H9 (cell line): ENCODE measurements around the gene TAGLN2. TPM values are rescaled to one million over a fixed set of nuclear protein-coding genes. Genes with fewer than 3 reads are reported as not detected.

Experiments used
- DNase-seq: peaks from one replicate; pipeline ENCODE4 v3.0.0-alpha.2; 2017
- H2AFZ ChIP-seq: one replicate; pipeline ENCODE4 v1.6.1; 2013; ENCODE audit warnings: mild to moderate bottlenecking, low read length, control low read depth, moderate library complexity
- H2AK5ac ChIP-seq: 2 replicates; pipeline ENCODE4 v1.6.1; 2013; ENCODE audit warnings: low read length, control low read depth, mixed read lengths; ENCODE audit not compliant: insufficient read length
- H2BK120ac ChIP-seq: one replicate; pipeline ENCODE4 v1.6.1; 2013; ENCODE audit warnings: low read depth, mild to moderate bottlenecking, low read length, control low read depth, inconsistent platforms; ENCODE audit not compliant: poor library complexity, severe bottlenecking
- H2BK12ac ChIP-seq: 2 replicates; pipeline ENCODE4 v1.6.1; 2013; ENCODE audit warnings: low read length, control low read depth, mixed read lengths, low read depth; ENCODE audit not compliant: insufficient read length
- H2BK15ac ChIP-seq: 2 replicates; pipeline ENCODE4 v1.6.1; 2013; ENCODE audit warnings: low read depth, low read length, control low read depth
- H2BK20ac ChIP-seq: one replicate; pipeline ENCODE4 v1.6.1; 2013; ENCODE audit warnings: low read depth, mild to moderate bottlenecking, low read length, control low read depth, inconsistent platforms; ENCODE audit not compliant: poor library complexity, severe bottlenecking
- H2BK5ac ChIP-seq: 2 replicates; pipeline ENCODE4 v1.6.1; 2013; ENCODE audit warnings: low read length, control low read depth, mixed read lengths; ENCODE audit not compliant: insufficient read length
- H3K14ac ChIP-seq: 2 replicates; pipeline ENCODE4 v1.6.1; 2013; ENCODE audit warnings: low read length, control low read depth; ENCODE audit not compliant: insufficient read depth
- H3K18ac ChIP-seq: 2 replicates; pipeline ENCODE4 v1.6.1; 2013; ENCODE audit warnings: low read depth, mild to moderate bottlenecking, mixed read lengths, low read length, control low read depth; ENCODE audit not compliant: insufficient read length
- H3K23ac ChIP-seq: 2 replicates; pipeline ENCODE4 v1.6.1; 2013; ENCODE audit warnings: low read length, control low read depth, mixed read lengths, low read depth; ENCODE audit not compliant: insufficient read length
- H3K23me2 ChIP-seq: 2 replicates; pipeline ENCODE4 v1.6.1; 2013; ENCODE audit warnings: low read depth, mild to moderate bottlenecking, mixed read lengths, low read length, control low read depth; ENCODE audit not compliant: insufficient read length, poor library complexity, severe bottlenecking
- H3K27ac ChIP-seq: 2 replicates; pipeline ENCODE4 v1.5.1; 2013; ENCODE audit warnings: low read length, control low read depth, mixed read lengths, low read depth; ENCODE audit not compliant: insufficient read length
- H3K27me3 ChIP-seq: 2 replicates; pipeline ENCODE4 v1.6.1; 2013; ENCODE audit warnings: low read length, control low read depth, inconsistent platforms; ENCODE audit not compliant: insufficient read depth
- H3K4ac ChIP-seq: 2 replicates; pipeline ENCODE4 v1.6.1; 2013; ENCODE audit warnings: low read depth, mild to moderate bottlenecking, control low read depth, inconsistent platforms, low read length, moderate library complexity
- H3K4me1 ChIP-seq: 2 replicates; pipeline ENCODE4 v1.6.1; 2013; ENCODE audit warnings: low read length, control low read depth, inconsistent platforms; ENCODE audit not compliant: insufficient read depth
- H3K4me2 ChIP-seq: 2 replicates; pipeline ENCODE4 v1.6.1; 2013; ENCODE audit warnings: low read length, control low read depth, mixed read lengths; ENCODE audit not compliant: insufficient read length, insufficient read depth
- H3K56ac ChIP-seq: 2 replicates; pipeline ENCODE4 v1.6.1; 2013; ENCODE audit warnings: low read depth, mild to moderate bottlenecking, mixed read lengths, low read length, control low read depth; ENCODE audit not compliant: insufficient read length
- H3K79me1 ChIP-seq: 2 replicates; pipeline ENCODE4 v1.6.1; 2013; ENCODE audit warnings: low read depth, mild to moderate bottlenecking, moderate library complexity, low read length, control low read depth, inconsistent platforms; ENCODE audit not compliant: insufficient read depth, poor library complexity, severe bottlenecking
- H3K79me2 ChIP-seq: 2 replicates; pipeline ENCODE4 v1.6.1; 2013; ENCODE audit warnings: low read length, control low read depth, inconsistent platforms; ENCODE audit not compliant: insufficient read depth
- H3K9ac ChIP-seq: 2 replicates; pipeline ENCODE4 v1.6.1; 2013; ENCODE audit warnings: low read length, control low read depth, mixed read lengths; ENCODE audit not compliant: insufficient read length; ENCODE audit errors: extremely low read depth
- H3K9me3 ChIP-seq: one replicate; pipeline ENCODE4 v1.6.1; 2013; ENCODE audit warnings: low read depth, low read length, inconsistent platforms; ENCODE audit not compliant: control insufficient read depth
- H3T11ph ChIP-seq: one replicate; pipeline ENCODE4 v1.6.1; 2013; ENCODE audit warnings: mild to moderate bottlenecking, low read length, control low read depth, inconsistent platforms
- H4K20me1 ChIP-seq: one replicate; pipeline ENCODE4 v1.6.1; 2013; ENCODE audit not compliant: control insufficient read depth, insufficient read length, insufficient read depth
- H4K5ac ChIP-seq: 2 replicates; pipeline ENCODE4 v1.6.1; 2013; ENCODE audit warnings: low read depth, mild to moderate bottlenecking, mixed read lengths, low read length, control low read depth; ENCODE audit not compliant: insufficient read length
- H4K8ac ChIP-seq: replicated peaks from 2 replicates; pipeline ENCODE4 v1.6.1; 2013; ENCODE audit warnings: low read length, control low read depth, mixed read lengths, low read depth; ENCODE audit not compliant: insufficient read length
- H4K91ac ChIP-seq: 2 replicates; pipeline ENCODE4 v1.6.1; 2013; ENCODE audit warnings: low read depth, mild to moderate bottlenecking, moderate library complexity, mixed read lengths, low read length, control low read depth; ENCODE audit not compliant: insufficient read length
- H3K27ac Mint-ChIP-seq, 3 experiments: 2 replicates in 2 of 3; 3 replicates in 1 of 3; pipeline ENCODE4 v1.8.0; 2020 to 2021; ENCODE audit warnings: mixed read lengths in 3 of 3, mild to moderate bottlenecking in 1 of 3, moderate library complexity in 1 of 3
- H3K27me3 Mint-ChIP-seq: 2 replicates; pipeline ENCODE4 v1.8.0; 2021; ENCODE audit warnings: low read depth, mild to moderate bottlenecking, moderate library complexity, mixed read lengths
- H3K36me3 Mint-ChIP-seq, 3 experiments: 2 replicates in 2 of 3; 3 replicates in 1 of 3; pipeline ENCODE4 v1.8.0; 2020 to 2021; ENCODE audit warnings: low read depth in 3 of 3, mixed read lengths in 3 of 3; ENCODE audit not compliant: insufficient read depth in 1 of 3
- H3K4me1 Mint-ChIP-seq, 2 experiments: 2 replicates each; pipeline ENCODE4 v1.8.0; 2020; ENCODE audit warnings: mixed read lengths in 2 of 2
- H3K4me3 Mint-ChIP-seq, 2 experiments: 2 replicates in 1 of 2; 3 replicates in 1 of 2; pipeline ENCODE4 v1.8.0; 2020 to 2021; ENCODE audit warnings: mild to moderate bottlenecking in 2 of 2, mixed read lengths in 2 of 2, moderate library complexity in 1 of 2
- H3K9me3 Mint-ChIP-seq, 2 experiments: 2 replicates in 1 of 2; 3 replicates in 1 of 2; pipeline ENCODE4 v1.8.0; 2020; ENCODE audit warnings: mild to moderate bottlenecking in 2 of 2, mixed read lengths in 2 of 2, moderate library complexity in 1 of 2
- WGBS: extraction: QIAGEN DNeasy Blood & Tissue Kit; methylation state at CpG from one replicate; pipeline ENCODE4 v1.1.7; 2013; ENCODE audit warnings: missing lambda C conversion rate, low lambda C conversion rate, mixed read lengths; ENCODE audit not compliant: insufficient read length; ENCODE audit errors: extremely low coverage; 5-methylcytosine and 5-hydroxymethylcytosine counted together
- total RNA-seq: library from RNA; stranded (reverse); gene quantifications from 2 replicates; pipeline ENCODE4 v1.2.1, GENCODE V29; 2021
- TF ChIP-seq, protein P1 (sequence below): fragments of 200-600 bp; sonication (generic); conservative IDR thresholded peaks from 3 replicates; pipeline ENCODE4 v1.8.0; 2021; ENCODE audit warnings: antibody characterized with exemption, mild to moderate bottlenecking

Gene TAGLN2
- total RNA-seq, 1 experiment from 2014 or later = 76.7 TPM

DNA sequence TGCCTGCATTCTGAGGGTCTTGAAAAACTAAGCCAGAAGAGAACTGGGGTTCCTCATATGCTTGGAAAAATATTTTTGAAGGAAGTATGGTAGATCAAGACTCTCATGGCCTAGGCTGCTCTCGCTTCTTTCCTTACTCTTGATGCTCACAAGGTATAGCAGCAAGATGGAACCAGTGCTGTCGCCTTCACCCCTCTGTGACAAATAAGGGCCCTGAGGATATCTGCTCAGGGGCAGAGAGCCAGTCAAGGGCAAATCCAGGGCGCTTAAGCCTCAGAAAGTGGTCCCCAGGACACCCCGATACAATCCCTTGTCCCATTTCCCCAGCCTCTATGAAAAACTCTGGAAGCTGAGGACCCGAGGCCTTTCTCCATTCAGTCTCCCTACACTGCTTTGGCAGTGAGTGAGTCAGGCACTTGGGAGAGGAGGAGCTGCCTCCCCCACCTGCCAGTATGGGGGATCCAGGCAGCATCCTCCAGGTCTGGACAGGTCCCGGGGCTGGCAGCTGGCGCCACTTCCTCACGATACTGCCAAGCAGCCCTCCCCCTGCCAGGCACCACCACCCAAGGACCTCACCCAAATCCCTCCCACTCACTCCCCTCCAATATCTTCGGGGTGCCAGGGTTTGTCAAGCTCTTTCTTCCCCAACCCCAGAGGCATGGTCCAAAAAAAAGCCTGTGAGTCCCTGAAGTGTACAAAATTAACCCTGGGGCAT, 18.8 kb upstream of the TAGLN2 start:
- Histone ChIP-seq H3K79me1 (no peaks in the 10 kb centered on the region), H3K23ac (no peak overlapping the region), H3K79me2 (no peaks in the 10 kb centered on the region), H3K4me2 (no peak overlapping the region), H2BK120ac (no peak overlapping the region), H3K23me2 (peaks cover 10% of the 10 kb centered on the region), H2BK15ac (no peak overlapping the region), H3K27ac (no peak overlapping the region), H3K14ac (no peak overlapping the region), H3K4me1 (no peaks in the 10 kb centered on the region; the same call in 1 of the 2 replicates), H4K20me1 (no peaks in the 10 kb centered on the region), H4K91ac (no peak overlapping the region), H2AFZ (no peak overlapping the region), H3K27me3 (no peaks in the 10 kb centered on the region), H3T11ph (no peak overlapping the region), H3K9ac (no peak overlapping the region), H3K9me3 (no peaks in the 10 kb centered on the region), H2AK5ac (no peak overlapping the region), H2BK5ac (no peak overlapping the region), H3K4ac (no peak overlapping the region), H3K56ac (no peak overlapping the region), H4K8ac (no peak overlapping the region), H2BK20ac (no peak overlapping the region), H4K5ac (no peak overlapping the region), H2BK12ac (no peak overlapping the region), H3K18ac (no peak overlapping the region)
- H3K36me3 Mint-ChIP-seq = peaks cover 4 to 13% (median 8%) of the 10 kb centered on the region in 3 experiments; a peak in 6 of 7 replicates
- peaks cover 29 to 56% of the 10 kb centered on the region in 2 experiments for H3K4me1 Mint-ChIP-seq
- DNase-seq = no peak
- no CpG with 5 or more reads among the region's 9 CpGs for WGBS
- H3K9me3 Mint-ChIP-seq = no peaks in the 10 kb centered on the region
- H3K4me3 Mint-ChIP-seq = peak overlapping the region in 1 of 2 experiments; percentile 92; a peak in 2 of 5 replicates
- H3K27me3 Mint-ChIP-seq = peaks cover 3% of the 10 kb centered on the region
- 0 out of 7 replicates have a peak overlapping the region, but pooled peaks of 1 of the 3 experiments have one; percentile 56 for H3K27ac Mint-ChIP-seq
- TF ChIP-seq, protein P1, sequence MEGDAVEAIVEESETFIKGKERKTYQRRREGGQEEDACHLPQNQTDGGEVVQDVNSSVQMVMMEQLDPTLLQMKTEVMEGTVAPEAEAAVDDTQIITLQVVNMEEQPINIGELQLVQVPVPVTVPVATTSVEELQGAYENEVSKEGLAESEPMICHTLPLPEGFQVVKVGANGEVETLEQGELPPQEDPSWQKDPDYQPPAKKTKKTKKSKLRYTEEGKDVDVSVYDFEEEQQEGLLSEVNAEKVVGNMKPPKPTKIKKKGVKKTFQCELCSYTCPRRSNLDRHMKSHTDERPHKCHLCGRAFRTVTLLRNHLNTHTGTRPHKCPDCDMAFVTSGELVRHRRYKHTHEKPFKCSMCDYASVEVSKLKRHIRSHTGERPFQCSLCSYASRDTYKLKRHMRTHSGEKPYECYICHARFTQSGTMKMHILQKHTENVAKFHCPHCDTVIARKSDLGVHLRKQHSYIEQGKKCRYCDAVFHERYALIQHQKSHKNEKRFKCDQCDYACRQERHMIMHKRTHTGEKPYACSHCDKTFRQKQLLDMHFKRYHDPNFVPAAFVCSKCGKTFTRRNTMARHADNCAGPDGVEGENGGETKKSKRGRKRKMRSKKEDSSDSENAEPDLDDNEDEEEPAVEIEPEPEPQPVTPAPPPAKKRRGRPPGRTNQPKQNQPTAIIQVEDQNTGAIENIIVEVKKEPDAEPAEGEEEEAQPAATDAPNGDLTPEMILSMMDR = no peak
